ENCODE measurements around the gene PDE4D.

DNA sequence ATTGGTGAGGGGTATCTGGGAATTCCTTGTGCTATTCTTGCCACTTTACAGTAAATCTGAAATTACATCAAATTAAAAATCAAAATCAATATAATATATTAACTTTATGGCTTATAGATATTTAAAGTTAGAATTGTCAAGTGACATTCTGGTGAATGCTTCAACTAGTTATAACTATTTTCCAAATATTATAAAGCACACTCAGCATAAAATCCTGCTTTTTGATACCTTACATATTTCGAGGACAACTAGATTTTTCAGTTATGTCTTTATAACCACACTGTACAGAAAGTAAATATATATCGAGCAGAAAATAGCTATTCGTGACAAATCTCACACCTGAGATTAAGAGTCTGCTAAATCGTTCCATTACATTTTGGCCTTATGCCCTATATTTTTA lies 210.2 kb downstream of the PDE4D start:
- TF ChIP-seq, protein P1, sequence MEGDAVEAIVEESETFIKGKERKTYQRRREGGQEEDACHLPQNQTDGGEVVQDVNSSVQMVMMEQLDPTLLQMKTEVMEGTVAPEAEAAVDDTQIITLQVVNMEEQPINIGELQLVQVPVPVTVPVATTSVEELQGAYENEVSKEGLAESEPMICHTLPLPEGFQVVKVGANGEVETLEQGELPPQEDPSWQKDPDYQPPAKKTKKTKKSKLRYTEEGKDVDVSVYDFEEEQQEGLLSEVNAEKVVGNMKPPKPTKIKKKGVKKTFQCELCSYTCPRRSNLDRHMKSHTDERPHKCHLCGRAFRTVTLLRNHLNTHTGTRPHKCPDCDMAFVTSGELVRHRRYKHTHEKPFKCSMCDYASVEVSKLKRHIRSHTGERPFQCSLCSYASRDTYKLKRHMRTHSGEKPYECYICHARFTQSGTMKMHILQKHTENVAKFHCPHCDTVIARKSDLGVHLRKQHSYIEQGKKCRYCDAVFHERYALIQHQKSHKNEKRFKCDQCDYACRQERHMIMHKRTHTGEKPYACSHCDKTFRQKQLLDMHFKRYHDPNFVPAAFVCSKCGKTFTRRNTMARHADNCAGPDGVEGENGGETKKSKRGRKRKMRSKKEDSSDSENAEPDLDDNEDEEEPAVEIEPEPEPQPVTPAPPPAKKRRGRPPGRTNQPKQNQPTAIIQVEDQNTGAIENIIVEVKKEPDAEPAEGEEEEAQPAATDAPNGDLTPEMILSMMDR (IDR thresholded peaks at IDR 0.05; ENCODE audit: low read length) = no peak
- TF ChIP-seq EZH2 (optimal IDR thresholded peaks at IDR 0.05; ENCODE audit: low read depth, low read length) = no peak
- no peak for TF ChIP-seq EZH2phosphoT487 (IDR thresholded peaks at IDR 0.05; ENCODE audit: low read length)

Measured in MM.1S (cell line).